Activated T-helper 1 cell treated with anti-CD3 and anti-CD28 coated beads, Interleukin-2, amount 50 U/mL, for 16 hours (primary cell): ENCODE measurements around the gene ELMO1.

Experiments
- DNase-seq, 2 donors: peaks; one replicate each; pipeline ENCODE4 v3.0.0-alpha.2; 2020; ENCODE audit warnings: low read depth in 1 of 2, low spot score in 1 of 2

ELMO1 gene, protein sequence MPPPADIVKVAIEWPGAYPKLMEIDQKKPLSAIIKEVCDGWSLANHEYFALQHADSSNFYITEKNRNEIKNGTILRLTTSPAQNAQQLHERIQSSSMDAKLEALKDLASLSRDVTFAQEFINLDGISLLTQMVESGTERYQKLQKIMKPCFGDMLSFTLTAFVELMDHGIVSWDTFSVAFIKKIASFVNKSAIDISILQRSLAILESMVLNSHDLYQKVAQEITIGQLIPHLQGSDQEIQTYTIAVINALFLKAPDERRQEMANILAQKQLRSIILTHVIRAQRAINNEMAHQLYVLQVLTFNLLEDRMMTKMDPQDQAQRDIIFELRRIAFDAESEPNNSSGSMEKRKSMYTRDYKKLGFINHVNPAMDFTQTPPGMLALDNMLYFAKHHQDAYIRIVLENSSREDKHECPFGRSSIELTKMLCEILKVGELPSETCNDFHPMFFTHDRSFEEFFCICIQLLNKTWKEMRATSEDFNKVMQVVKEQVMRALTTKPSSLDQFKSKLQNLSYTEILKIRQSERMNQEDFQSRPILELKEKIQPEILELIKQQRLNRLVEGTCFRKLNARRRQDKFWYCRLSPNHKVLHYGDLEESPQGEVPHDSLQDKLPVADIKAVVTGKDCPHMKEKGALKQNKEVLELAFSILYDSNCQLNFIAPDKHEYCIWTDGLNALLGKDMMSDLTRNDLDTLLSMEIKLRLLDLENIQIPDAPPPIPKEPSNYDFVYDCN

DNA sequence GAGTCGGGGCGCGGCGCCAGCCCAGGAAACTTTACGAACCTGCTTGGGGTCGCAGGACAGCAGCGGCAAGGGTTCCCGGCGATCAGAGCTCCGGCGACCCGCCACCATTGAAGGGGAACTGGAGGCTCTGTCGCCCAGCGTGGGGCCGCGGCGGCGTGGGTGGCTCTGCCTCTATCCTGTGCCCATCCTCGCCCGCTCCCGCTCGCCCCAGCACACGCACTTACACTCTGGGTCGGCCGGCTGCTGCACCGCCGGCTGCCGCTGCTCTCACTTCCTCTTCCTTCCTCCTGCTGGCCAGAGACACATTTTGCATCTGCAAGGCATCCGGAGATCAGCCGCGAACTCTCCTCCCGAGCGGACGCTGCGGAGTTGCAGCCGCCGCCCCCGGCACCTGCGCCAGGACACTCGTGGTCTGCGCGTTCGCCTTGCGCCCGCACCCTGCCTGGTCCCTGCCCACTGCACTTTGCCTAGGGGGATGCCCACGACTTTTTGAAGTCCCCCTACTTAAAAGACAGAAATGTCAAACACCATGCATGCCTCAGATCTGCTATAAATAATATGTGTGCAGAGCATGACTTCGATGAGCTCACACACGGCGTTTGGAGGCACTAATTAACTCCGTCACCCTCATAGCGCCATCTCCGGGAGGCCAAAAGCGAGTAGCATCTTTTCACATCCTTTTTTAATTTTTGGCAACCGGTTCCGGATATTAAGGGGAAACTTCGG lies at the start of gene ELMO1:
Gene ELMO1 (minus strand): TSS at position 229 of the 726 bp plus-strand sequence. CDS start 106,174 bp downstream, outside the sequence.
- DNase-seq, result peak; percentile 56 to 68

DNA sequence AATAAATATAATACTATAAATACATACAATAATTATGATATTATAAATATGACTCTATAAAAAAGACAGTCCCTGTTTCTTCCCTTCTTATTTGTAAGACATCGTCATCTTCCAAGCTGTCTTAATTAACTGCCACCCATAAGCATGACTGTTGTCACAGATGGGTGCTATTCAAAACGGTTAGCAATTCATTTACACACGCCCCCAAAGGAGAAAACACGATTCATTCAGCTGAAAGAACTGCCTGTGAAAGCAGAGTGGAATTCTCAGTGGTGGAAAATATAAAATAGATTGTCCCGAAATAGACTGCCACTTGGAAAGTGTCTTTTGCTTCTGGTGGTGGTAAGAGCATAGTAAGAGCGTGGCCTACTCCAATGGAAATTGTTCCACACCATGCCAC lies 48.9 kb upstream of the ELMO1 start:
- no peak for DNase-seq

DNA sequence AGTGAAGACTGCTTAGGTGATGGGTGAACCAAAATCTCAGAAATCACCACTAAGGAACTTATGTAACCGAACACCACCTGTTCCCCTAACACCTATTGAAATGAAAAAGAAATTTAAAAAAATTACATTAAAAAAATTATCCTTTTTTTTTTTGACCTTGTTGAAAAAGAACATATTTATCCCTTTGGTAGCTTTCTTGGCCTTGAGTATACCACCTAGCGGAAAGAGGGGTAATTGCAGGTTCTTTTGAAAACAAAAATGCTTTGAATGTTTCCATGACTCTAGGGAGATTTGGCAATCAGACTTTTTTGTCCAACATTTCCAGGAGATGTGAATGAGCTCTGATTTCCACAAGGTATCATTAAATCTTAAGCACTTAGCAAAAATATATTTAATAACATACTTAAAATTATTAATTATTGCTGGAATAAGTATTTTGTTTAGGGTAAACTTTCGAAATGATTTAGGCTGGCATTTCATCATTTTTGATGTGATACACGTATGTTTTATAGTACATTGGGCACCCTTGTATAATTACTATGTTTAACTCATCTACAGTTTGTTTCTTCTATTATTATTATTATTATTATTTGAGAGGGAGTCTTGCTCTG lies 47.0 kb upstream of the ELMO1 start:
- no peak for DNase-seq

DNA sequence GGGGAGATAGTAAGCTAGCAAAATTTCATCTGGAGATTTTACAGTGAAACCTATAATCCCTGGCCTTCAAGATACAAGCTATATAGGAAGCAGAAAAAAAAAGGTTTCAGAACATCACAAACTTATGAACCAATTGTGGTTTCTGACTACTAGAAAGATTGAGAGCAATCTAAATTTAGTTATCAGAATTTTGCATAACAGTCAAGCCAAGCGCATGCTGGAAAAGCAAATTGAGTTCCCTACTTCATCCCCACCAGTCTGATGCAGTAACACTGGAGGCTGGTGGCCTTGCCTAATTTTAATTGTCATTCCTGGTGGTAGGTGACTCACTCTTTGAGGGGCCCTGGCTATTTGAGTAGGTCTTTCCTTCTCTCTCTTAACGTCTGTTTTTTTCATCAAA lies 46.3 kb upstream of the ELMO1 start:
- no peak for DNase-seq

DNA sequence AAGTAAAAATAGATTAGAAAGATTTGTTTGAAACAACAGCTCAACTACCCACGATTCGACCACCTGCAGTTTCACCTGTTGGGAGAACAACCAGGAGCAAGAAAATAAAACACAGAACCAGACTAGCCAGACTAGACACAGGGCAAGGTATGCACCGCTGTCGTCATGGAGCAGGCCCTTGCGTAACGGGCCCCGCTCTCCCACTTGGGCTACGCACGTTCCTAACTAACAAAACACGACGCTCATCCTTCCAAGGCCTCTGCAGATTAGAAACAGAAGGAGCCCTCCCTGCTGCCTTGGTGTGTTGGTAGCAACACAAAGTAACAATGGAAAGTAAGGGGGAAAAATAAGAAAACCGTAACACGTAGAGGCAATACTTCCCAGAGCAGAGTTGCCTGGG lies 45.1 kb upstream of the ELMO1 start:
- DNase-seq, result no peak

DNA sequence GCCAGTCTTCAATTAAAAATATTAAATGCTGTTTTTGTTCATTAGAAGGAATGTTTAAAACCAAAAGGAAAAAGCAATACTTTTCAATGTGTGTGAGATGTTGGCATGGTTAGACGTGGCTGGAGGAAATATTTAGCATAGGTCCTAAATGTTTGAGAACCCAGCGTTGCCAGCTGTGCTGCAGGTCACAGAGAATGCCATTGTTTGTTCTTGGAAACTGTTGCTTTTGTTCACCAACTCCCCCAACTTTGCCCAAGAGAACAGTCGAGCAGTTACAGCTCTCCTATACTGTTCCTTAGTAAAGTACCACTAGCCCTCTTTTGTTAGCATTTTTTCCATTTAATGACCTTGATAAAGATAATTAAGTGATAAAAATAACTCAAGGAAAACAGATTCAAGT lies 44.5 kb upstream of the ELMO1 start:
- no peak for DNase-seq

DNA sequence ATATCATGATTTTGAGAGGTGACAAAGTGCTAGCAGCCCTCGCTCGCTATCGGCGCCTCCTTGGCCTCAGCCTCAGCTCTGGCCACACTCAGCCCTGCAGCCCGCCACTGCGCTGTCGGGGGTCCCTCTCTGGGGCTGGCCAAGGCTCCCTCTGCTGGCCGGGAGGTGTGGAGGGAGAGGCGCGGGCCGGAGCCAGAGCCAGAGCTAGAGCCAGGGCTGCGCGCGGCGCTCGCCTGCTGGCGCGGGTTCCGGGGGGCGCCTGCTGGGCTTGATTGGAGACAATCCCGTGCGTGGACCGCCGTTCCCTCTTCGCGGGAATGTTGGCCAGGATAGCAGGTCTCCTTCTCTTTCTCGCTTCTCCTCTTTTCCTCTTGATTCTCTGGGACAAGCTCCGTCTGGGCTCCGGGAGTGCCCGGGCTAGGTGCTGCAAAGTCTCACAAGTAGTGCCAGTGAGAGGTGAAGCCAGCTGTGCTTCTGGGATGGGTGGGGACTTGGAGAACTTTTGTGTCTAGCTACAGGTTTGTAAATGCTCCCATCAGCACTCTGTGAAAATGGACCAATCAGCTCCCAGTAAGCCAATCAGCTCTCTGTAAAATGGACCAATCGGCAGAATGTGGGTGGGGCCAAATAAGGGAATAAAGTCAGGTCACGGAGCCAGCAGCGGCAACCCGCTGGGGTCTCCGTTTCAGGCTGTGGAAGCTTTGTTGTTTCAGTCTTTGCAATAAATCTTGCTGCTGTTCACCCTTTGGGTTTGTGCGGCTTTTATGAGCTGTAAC lies 43.4 kb upstream of the ELMO1 start:
- no peak for DNase-seq

DNA sequence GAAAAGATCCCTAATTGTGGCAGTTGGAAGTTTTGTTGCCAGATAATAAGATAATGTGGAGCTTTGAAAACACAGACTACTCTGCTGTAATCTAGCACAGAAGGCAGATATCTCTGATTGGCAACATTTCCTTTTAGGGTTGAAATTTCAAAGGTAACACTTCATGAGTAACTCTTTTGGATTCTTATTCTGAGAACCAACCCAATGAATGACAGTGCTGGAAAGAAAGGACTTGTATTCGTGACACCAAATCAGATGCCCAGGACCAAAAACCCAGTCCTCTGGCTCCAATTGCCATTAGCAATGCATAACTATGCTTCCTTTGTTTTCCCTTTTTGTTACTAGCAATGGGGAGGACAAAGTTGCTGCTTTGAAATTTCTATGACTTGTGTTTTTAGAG lies 41.0 kb upstream of the ELMO1 start:
- no peak for DNase-seq

DNA sequence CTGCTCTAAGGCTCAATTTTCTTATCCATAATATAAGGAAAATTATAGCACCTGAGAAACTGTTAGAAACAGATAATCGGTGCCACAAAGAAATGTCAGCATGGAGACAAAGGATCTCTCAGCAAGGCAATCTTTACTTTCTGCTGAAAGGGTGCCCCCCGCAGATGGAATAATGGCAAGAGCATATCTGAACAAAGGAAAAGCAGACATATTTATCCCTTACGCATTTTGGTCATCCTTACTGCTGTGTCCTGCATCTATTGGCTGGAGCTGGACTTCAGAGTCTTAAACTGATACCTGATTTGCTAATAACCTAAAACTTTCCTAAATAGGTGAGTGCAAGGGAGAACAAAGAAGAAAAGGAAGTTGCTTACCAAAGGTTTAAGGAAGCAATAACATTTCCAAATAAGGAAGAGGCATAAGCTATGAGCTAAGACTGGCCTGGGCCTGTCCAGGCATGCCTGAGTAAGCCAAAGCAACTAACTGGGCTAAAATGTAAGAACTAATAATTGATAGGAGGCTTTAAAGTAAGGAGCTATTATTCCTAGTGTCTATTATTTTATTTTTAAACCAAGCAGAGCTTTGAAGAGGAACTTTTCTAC lies 39.6 kb upstream of the ELMO1 start:
- DNase-seq, result no peak

DNA sequence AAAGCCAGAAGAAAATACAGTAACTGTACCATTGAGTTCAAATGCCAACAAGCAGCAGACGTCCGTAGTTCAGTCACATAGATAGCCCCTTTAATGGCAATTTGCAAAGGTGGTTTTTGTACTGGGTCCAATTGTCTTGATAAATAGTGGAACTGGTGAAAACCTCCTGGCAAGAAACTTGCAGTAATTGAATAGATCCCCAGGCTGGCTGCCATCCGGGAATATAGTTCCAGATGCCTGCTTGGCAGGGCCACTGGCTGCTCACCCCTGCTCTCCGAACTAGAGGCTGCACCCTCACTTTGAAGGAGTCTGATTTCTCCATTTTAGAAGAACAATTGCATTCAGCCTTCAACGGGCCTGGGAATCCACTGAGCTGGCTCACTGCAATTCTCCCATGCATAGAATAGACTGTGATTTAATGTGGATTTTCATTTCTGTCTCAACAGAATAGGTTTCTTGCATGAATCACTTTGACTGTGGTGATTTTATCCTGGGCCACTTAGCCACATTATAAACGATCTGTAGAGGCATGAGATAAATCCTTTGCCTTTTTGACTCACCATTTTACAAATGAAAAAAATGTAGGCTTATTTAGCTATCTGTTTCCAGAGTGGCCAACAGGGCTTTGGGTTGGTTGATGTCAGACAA lies 35.9 kb upstream of the ELMO1 start:
- no peak for DNase-seq

DNA sequence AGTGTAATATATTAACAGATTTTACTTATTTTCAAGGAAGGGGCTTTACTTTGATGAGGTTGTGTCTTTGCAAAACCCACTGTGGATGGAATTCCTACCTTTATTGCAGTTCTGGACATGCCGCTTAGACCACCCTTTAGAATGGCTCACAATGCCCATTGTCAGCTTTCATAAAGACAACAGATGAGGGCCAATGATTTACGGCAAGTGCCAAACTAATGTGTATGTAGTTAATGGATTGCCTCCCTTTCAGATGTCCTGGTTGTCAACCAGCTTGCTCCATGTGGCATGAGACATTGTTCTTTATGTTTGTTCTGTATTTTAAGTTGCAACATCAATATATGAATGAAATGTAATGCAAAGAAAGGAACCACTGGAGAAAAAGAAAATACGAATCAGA lies 35.0 kb upstream of the ELMO1 start:
- no peak for DNase-seq

DNA sequence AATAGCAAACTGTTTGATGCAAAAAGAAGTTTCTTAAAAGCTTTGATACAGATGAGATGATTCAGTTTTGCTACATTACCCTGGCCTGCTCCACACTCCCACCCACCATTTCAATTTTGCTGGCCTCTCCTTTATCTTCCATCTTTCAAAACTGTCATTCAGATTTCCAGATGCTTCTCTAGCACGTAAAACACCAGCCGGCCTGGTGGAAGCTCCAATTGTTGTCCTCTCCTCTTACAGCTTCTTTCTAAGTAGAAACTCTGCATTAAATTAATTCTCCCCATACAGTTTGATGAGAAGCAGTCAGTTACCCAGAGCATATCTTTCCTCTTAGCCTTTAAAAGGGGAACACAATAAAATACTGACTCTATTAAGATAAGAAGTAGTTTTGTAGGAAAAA lies 34.3 kb upstream of the ELMO1 start:
- DNase-seq, result no peak

DNA sequence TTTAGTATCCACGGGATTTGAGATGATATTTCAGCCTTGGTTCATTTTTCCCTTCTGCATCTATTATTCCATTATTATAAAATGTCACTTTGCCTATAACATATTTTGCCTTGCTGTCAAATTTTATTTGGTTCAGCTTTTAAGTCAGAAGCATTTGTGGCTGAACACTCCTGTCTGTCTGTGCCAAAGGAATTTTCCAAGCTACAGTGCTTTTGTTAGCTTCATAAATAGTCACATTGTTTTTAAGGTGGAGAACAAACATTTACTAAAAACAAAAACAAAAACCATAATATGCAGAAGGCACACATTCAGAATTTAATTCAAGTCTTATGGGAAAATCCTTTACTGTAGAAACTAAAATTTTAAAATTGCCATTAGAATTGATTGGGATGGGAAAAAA lies 33.8 kb upstream of the ELMO1 start:
- no peak for DNase-seq

DNA sequence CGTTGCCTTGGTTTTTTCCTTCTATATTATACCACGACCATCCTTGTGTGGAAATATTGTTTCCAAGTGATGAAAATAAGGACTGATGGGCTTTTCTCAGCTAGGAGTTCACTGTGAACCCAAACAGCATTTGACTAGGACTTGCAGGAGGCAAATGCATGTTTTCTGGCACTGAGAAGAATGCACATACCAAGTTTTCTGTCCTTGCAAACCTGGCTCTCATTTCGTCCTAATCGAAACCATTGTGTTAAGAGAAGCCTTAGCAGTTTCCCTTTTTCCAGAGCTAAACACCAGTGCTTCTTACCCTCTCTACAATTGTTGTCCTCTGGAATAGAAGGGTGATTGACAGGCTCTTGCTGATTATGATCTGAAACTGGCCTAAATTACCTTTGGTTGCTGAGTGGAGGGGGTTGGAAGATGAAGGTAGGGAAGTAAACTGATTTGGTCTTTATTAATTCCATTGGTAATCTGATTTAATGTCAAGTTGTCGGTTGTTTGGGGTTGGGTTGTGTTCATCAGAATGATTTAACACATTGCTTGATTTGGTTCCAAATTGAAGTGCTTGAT lies 33.1 kb upstream of the ELMO1 start:
- DNase-seq, result no peak

DNA sequence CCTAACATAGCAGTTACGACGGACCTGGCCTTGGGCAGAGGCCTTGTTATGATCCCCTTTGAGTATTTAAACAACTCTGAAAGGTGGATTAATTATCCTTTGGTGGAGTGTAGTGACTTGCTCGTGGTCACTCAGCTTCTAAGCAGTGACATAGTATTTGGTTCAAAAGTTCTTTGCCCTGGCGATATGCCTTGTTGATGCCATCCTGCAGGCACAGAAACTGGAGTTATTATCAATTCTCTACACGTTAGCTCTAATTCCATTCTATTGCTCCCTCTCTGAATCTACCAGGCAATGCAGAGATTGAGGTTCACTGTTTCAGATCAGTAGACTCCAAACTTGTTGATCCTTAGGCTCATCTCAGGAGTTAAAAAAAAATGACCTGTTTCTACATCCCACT lies 32.5 kb upstream of the ELMO1 start:
- DNase-seq, result no peak

DNA sequence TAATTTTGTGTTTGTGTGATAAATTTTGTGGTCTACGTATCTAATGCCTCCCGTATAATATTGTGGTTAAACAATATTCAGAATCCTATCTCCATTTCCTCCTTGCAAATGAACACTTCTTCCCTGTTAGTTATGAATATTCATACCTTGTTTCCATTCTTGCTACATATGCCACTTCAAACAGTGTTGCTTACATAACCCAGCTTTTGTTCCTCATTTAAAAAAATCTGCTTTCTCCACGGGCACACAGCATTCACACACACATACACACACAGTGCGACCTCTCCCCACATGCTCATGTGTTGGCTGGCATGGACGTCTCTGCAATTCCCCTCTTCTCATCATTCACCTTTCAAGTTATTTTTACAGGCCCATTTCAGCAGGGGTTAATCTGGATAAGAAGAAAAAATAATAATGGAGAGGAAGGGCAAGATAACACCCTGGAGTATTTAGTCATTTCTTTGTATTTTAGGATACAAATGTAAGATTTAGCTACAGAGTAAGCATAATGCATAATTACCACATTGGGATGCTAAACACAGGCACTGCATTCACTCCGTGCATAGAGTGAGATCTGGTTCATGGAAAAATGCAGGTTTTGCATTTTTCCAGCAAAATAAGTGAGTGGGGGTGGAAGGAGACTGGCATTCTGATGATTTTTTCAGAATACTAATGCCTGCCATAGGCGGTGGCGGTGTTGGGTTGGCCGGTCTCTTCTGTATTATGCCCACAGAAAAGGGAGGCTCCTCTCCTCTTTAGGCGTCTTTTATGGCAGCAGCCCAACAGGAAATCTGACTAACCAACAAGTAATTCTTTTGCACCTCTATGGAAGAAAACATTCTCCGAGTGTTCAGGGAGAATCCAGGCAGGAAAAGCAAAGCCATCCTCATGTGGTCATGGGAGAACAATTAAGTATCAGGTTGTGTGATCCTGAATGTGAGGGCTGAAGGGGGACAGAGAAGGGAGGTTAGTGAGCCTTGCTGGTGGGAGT lies 31.7 kb upstream of the ELMO1 start:
- no peak for DNase-seq

DNA sequence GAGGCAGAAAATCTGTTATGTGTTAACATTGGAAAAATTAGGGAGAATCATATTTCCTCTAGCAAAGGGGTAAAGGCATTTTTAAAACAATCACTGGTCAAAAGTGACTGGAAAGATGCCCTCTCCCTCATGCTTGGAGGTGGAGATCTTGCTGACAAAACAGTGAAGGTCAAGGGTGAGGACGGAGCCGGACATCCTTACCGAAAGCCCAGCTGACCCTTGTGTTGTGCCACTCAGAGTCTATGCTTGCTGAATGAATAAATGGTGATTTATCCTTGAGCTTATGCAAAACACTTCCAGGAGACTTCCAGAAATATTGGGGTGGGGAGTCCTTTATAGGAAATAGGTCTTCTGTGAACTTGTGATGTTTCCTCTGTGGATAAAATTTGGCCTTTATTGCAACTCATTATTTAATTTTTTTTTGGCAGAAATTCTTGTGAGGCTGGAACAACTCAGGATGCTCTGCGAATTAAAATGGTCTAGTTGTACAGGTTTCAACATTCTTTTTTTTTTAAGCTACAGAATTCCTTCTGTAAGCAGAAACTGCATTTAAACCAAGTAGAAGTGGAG lies 28.3 kb upstream of the ELMO1 start:
- DNase-seq, result no peak

DNA sequence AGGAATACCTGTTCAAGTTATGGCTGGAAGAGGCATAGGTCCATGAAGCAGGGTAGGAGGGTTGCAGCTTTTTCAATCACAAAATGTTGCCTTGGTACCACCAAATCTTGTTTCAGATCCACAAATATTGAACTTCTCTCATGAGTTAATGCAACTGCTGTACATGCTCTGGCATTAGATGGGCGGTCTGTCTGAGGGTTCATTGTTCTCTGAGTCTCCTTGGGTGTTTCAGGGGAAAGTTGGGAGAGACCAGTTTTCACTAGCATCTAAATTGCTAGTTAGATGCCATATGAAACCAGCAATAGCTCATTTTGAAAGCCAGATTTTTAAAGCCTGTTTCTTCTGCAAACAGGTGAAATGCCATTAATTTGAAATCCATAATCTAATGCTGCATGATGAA lies 27.8 kb upstream of the ELMO1 start:
- no peak for DNase-seq
